ENCODE data around the gene MRPS14.
"Not testable (repeated sequence)": the region's sequence is repeated elsewhere in the genome, so short reads cannot be mapped to it uniquely, and the experiment has no call there.

MRPS14 gene

DNA sequence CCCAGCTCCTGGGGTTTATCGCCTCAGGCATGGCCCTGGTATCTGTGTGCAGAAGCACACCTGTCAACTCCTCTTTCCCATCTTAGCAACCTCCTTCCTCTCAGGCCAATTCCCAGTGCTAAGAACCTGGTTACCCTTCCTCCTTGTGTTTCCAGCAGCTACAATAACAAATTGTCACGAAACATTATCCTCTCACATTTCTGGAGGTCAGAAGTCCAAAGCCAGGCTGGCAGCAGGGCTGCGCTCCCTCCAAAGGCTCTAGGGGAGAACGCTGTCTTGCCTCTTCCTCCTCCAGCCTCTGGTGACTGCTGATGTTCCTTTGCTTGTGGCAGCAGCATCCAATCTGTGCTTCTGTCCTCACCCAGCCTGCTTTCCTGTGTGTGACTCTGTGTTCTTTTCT is 10.7 kb upstream of the MRPS14 start:
- TF ChIP-seq, protein P1, sequence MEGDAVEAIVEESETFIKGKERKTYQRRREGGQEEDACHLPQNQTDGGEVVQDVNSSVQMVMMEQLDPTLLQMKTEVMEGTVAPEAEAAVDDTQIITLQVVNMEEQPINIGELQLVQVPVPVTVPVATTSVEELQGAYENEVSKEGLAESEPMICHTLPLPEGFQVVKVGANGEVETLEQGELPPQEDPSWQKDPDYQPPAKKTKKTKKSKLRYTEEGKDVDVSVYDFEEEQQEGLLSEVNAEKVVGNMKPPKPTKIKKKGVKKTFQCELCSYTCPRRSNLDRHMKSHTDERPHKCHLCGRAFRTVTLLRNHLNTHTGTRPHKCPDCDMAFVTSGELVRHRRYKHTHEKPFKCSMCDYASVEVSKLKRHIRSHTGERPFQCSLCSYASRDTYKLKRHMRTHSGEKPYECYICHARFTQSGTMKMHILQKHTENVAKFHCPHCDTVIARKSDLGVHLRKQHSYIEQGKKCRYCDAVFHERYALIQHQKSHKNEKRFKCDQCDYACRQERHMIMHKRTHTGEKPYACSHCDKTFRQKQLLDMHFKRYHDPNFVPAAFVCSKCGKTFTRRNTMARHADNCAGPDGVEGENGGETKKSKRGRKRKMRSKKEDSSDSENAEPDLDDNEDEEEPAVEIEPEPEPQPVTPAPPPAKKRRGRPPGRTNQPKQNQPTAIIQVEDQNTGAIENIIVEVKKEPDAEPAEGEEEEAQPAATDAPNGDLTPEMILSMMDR (IDR thresholded peaks at IDR 0.05): no peak
- Histone ChIP-seq H2AFZ (peak overlapping the region; percentile 33), H3K4me1 (no peaks in the 10 kb centered on the region), H3K79me2 (no peaks in the 10 kb centered on the region), H3K27me3 (ENCODE audit: control insufficient read depth, insufficient read depth, low read length) (no peaks in the 10 kb centered on the region), H3K9me3 (ENCODE audit: control insufficient read depth, low read length) (no peaks in the 10 kb centered on the region), H3K4me2 (ENCODE audit: low read length) (no peak overlapping the region), H3K36me3 (ENCODE audit: control insufficient read depth, insufficient read depth, low read length) (no peaks in the 10 kb centered on the region), H3K4me3 (ENCODE audit: low read depth, low read length) (no peak overlapping the region), H3K9ac (no peak overlapping the region), H3K27ac (no peak overlapping the region)

DNA sequence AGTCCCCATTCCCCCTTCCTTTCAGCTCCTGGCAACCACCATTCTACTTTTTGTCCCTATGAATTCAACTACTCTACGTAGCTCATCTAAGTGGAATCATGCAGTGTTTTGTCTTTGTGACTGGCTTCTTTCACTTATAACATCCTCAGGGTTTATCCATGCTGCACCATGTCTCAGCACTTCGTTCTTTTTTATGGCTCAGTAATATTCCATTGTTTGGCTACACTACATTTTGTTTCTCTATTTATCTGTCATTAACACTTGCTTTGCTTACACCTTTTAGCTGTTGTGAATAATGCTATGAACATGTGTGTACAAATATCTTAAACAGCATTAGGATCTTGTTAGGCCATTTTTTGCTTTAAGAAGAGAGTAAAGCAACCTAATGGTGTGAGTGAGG is 1.5 kb upstream of the MRPS14 start:
- H3K4me3 ChIP-seq (ENCODE audit: low read depth, low read length): no peak overlapping the region
- H3K4me1 ChIP-seq: no peaks in the 10 kb centered on the region
- peaks cover 2% of the 10 kb centered on the region for H3K79me2 ChIP-seq
- no peaks in the 10 kb centered on the region for H3K27me3 ChIP-seq (ENCODE audit: control insufficient read depth, insufficient read depth, low read length)
- H3K36me3 ChIP-seq (ENCODE audit: control insufficient read depth, insufficient read depth, low read length): no peaks in the 10 kb centered on the region
- H3K9me3 ChIP-seq (ENCODE audit: control insufficient read depth, low read length): no peaks in the 10 kb centered on the region
- no peak overlapping the region for H2AFZ ChIP-seq
- H3K4me2 ChIP-seq (ENCODE audit: low read length): no peak overlapping the region
- H3K27ac ChIP-seq: no peak overlapping the region
- no peak overlapping the region for H3K9ac ChIP-seq
- TF ChIP-seq, protein P1 (IDR thresholded peaks at IDR 0.05): no peak

DNA sequence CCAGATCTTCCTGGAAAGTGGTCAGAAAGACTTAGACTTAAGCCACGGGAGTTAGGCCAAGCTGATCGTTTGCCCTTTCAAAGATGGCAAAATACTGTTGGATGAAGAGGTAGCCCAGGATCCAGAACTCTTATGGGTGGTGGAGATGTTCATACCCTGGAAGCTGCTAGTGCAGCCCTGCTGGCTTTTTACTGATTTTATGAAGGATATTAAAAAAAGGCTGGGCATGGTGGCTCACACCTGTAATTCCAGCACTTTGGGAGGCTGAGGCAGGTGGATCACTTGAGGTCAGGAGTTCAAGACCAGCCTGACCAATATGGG is 657 bp upstream of the MRPS14 start:
- peak overlapping the region; percentile 75 for H3K27ac ChIP-seq
- peak overlapping the region; percentile 90 for H2AFZ ChIP-seq
- H3K4me3 ChIP-seq (ENCODE audit: low read depth, low read length): peak overlapping the region; percentile 94
- H3K27me3 ChIP-seq (ENCODE audit: control insufficient read depth, insufficient read depth, low read length); H3K79me2 ChIP-seq; H3K9me3 ChIP-seq (ENCODE audit: control insufficient read depth, low read length); H3K9ac ChIP-seq; H3K4me1 ChIP-seq; H3K36me3 ChIP-seq (ENCODE audit: control insufficient read depth, insufficient read depth, low read length): not testable (repeated sequence)
- H3K4me2 ChIP-seq (ENCODE audit: low read length): peak overlapping the region; percentile 66

DNA sequence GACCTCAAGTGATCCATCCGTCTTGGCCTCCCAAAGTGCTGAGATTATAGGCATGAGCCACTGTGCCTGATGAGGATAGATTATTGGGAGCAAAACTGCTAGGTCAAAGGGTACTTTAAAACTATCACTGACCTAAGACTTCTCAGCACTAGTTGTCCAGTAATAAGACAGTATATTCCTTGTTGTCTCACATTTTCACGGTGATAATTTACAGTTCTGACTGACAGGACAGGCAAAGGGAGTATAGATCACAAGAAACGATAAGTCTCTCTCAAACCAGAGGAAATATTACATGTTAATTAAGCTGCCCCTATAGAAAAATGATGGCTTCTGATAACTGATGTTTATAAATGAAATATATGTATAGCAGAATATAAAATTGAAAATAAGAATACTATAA is 3.7 kb downstream of the MRPS14 start:
- TF ChIP-seq, protein P1 (IDR thresholded peaks at IDR 0.05): no peak
- no peak overlapping the region for H3K4me3 ChIP-seq (ENCODE audit: low read depth, low read length)
- no peaks in the 10 kb centered on the region for H3K9me3 ChIP-seq (ENCODE audit: control insufficient read depth, low read length)
- no peak overlapping the region for H2AFZ ChIP-seq
- H3K4me2 ChIP-seq (ENCODE audit: low read length): no peak overlapping the region
- no peak overlapping the region for H3K27ac ChIP-seq
- H3K4me1 ChIP-seq: no peaks in the 10 kb centered on the region
- peaks cover 2% of the 10 kb centered on the region for H3K79me2 ChIP-seq
- H3K27me3 ChIP-seq (ENCODE audit: control insufficient read depth, insufficient read depth, low read length): no peaks in the 10 kb centered on the region
- no peaks in the 10 kb centered on the region for H3K36me3 ChIP-seq (ENCODE audit: control insufficient read depth, insufficient read depth, low read length)
- no peak overlapping the region for H3K9ac ChIP-seq

DNA sequence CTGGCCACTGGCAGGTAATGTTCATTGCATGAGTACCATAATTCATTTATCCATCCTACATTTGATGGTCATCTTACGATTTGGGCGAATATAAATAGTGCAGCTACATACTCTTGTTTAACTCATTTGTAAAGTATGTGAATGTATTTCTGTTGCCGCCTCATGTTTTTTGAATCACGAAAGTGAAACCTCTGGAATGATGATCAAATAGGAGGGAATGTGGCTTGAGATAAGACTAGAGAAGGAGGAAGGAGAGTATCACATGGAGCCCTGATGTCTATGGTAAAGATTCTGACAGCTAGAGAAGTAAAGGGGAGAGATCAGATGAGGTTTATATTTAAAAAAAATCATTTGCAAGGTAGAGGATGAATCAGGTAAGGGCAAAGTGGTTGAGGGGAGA is 8.0 kb downstream of the MRPS14 start:
- Histone ChIP-seq H3K4me1 (no peaks in the 10 kb centered on the region), H3K36me3 (ENCODE audit: control insufficient read depth, insufficient read depth, low read length) (no peaks in the 10 kb centered on the region), H3K27me3 (ENCODE audit: control insufficient read depth, insufficient read depth, low read length) (no peaks in the 10 kb centered on the region), H3K27ac (no peak overlapping the region), H3K79me2 (no peaks in the 10 kb centered on the region), H3K4me2 (ENCODE audit: low read length) (no peak overlapping the region), H3K9ac (no peak overlapping the region), H2AFZ (no peak overlapping the region), H3K4me3 (ENCODE audit: low read depth, low read length) (no peak overlapping the region), H3K9me3 (ENCODE audit: control insufficient read depth, low read length) (no peaks in the 10 kb centered on the region)
- TF ChIP-seq, protein P1 (IDR thresholded peaks at IDR 0.05): no peak

Data from parathyroid adenoma (tissue), 2 donors.